ENCODE data around the gene ITPR1. TPM values are rescaled to one million over a fixed set of nuclear protein-coding genes. Genes with fewer than 3 reads are reported as not detected.

Gene ITPR1
- total RNA-seq, 4 donors from 2014 or later = 184 to 305 (median 218) TPM

DNA sequence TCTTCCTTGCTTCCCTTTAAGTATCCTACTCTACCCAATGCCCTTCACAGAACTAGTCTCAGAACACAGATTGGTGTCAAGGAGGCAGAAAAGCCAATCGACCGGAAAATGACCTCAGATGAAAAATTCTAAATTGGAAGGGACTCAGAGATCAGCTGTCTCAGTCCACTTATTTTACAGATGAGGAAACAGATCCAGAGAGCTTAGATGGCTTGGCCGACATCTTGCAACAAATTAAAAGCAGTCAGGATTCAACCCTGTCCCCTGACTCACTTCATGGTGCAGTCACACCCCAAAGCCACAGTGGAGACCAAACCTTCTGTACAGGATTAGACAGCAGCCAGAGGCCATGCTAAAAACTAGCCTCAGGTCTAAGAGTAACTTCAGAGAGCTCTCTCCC, 316.8 kb downstream of the ITPR1 start:
- H3K9me3 ChIP-seq = no peaks in the 10 kb centered on the region
- H3K4me3 ChIP-seq = no peak overlapping the region
- peak overlapping the region in 3 of 4 donors; percentile 20 to 22 (median 22) for H3K27ac ChIP-seq
- no peak for ATAC-seq
- TF ChIP-seq, protein P1, sequence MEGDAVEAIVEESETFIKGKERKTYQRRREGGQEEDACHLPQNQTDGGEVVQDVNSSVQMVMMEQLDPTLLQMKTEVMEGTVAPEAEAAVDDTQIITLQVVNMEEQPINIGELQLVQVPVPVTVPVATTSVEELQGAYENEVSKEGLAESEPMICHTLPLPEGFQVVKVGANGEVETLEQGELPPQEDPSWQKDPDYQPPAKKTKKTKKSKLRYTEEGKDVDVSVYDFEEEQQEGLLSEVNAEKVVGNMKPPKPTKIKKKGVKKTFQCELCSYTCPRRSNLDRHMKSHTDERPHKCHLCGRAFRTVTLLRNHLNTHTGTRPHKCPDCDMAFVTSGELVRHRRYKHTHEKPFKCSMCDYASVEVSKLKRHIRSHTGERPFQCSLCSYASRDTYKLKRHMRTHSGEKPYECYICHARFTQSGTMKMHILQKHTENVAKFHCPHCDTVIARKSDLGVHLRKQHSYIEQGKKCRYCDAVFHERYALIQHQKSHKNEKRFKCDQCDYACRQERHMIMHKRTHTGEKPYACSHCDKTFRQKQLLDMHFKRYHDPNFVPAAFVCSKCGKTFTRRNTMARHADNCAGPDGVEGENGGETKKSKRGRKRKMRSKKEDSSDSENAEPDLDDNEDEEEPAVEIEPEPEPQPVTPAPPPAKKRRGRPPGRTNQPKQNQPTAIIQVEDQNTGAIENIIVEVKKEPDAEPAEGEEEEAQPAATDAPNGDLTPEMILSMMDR (IDR thresholded peaks at IDR 0.05) = no peak
- TF ChIP-seq POLR2AphosphoS5 (IDR thresholded peaks at IDR 0.05) = no peak
- no peak for TF ChIP-seq POLR2A (IDR thresholded peaks at IDR 0.05)
- no peak for TF ChIP-seq EP300 (IDR thresholded peaks at IDR 0.05)
- H3K36me3 ChIP-seq = peaks cover 0 to 68% of the 10 kb centered on the region in 2 donors
- H3K4me1 ChIP-seq = peaks cover 2 to 52% (median 8%) of the 10 kb centered on the region in 3 donors
- 80 to 96% methylated on average over 3 of the region's 3 CpGs for WGBS, 2 donors (ENCODE audit: low coverage in 1 of 2)
- no peaks in the 10 kb centered on the region for H3K27me3 ChIP-seq

DNA sequence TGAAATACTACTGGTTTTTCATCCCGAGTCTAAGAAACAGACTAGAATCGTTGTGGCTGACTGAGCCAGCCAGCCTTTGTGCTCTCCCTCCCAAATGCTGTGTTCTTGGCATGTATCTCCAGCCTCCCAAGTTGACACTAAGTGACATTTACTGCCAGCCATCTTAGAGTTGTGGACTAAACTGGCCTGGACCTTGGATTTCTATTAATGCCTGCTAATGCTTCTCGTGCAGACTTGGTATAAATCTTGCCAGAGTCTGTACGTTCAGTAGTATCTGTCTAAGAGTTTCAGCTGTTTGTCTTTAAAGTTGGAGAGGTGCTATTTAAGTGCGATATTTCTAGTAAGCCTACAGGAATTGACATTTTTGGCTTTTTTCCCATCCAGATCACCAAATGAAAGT, 319.4 kb downstream of the ITPR1 start:
- H3K9me3 ChIP-seq = peaks cover 0 to 5% (median 0%) of the 10 kb centered on the region in 3 donors
- no peak for ATAC-seq
- 26 to 28% methylated on average over 5 of the region's 5 CpGs for WGBS, 2 donors (ENCODE audit: low coverage in 1 of 2)
- peaks cover 0 to 45% (median 8%) of the 10 kb centered on the region in 3 donors for H3K4me1 ChIP-seq
- H3K36me3 ChIP-seq = peaks cover 0 to 73% of the 10 kb centered on the region in 2 donors
- H3K27ac ChIP-seq = peak overlapping the region in 3 of 4 donors; percentile 9 to 61 (median 25)
- H3K4me3 ChIP-seq = no peak overlapping the region
- H3K27me3 ChIP-seq = no peaks in the 10 kb centered on the region
- peak; percentile 24 for TF ChIP-seq POLR2AphosphoS5 (IDR thresholded peaks at IDR 0.05)
- TF ChIP-seq EP300 (IDR thresholded peaks at IDR 0.05) = no peak

DNA sequence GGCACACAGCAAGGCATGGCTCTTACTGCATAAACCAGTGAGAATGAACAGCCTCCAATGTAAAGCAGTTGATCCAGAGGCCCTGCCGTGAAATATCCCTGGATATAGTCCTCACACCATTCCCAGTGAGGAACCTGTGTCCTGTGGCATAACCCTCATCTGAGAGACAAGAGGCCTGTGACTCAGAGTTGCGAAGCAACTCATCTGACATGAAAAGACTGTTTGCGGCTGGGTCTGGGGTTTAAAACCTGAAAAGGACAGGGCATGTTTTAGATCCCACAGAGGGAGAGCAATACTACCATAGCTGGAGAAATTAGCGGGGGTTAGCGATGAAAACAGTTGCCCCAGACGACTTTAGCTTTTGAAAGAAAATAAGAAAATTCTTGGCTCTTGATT, 320.8 kb downstream of the ITPR1 start:
- no peak for TF ChIP-seq EP300 (IDR thresholded peaks at IDR 0.05)
- no peak for TF ChIP-seq POLR2AphosphoS5 (IDR thresholded peaks at IDR 0.05)
- TF ChIP-seq, protein P1 (IDR thresholded peaks at IDR 0.05) = no peak
- no peak for TF ChIP-seq POLR2A (IDR thresholded peaks at IDR 0.05)
- H3K27me3 ChIP-seq = no peaks in the 10 kb centered on the region
- WGBS, 2 donors (ENCODE audit: low coverage in 1 of 2) = 84 to 100% methylated on average over 1 to 6 of the region's 6 CpGs
- peaks cover 0 to 73% of the 10 kb centered on the region in 2 donors for H3K36me3 ChIP-seq
- no peak overlapping the region for H3K4me3 ChIP-seq
- H3K9me3 ChIP-seq = peaks cover 0 to 5% (median 0%) of the 10 kb centered on the region in 3 donors
- H3K4me1 ChIP-seq = peaks cover 0 to 32% (median 8%) of the 10 kb centered on the region in 3 donors
- peak overlapping the region in 3 of 4 donors; percentile 12 to 61 (median 25) for H3K27ac ChIP-seq
- ATAC-seq = no peak

DNA sequence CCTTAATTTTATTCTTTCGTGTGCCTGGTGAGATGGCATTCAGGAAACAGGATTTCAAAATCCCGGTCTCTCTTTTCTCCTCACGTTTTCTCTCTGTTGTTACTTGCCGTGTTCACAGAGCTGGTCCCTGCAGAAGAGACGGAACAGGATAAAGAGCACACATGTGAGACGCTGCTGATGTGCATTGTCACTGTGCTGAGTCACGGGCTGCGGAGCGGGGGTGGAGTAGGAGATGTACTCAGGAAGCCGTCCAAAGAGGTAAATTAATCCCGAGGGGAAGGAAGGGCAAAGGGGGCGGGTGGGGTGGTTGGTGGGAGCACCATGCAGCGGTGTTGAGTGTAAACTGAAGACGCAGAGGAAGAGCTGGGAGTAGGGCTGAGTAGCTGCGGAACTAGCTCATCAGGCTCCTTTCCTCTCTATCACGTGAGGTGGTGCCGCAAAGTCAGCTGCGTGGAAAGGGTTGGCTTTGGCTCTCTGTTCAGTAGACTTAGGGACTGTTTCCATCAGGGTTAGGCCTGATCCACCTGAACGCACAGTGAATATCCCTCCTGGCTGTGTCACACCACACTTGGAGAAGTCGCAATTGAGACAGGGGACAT, 321.3 kb downstream of the ITPR1 start:
- peak; percentile 69 for ATAC-seq
- H3K4me3 ChIP-seq = no peak overlapping the region
- WGBS, 2 donors (ENCODE audit: low coverage in 1 of 2) = 64 to 79% methylated on average over 13 to 15 of the region's 20 CpGs
- peaks cover 0 to 5% (median 0%) of the 10 kb centered on the region in 3 donors for H3K9me3 ChIP-seq
- H3K27me3 ChIP-seq = no peaks in the 10 kb centered on the region
- H3K36me3 ChIP-seq = peaks cover 0 to 78% of the 10 kb centered on the region in 2 donors
- TF ChIP-seq, protein P1 (IDR thresholded peaks at IDR 0.05) = no peak
- no peak for TF ChIP-seq POLR2AphosphoS5 (IDR thresholded peaks at IDR 0.05)
- TF ChIP-seq EP300 (IDR thresholded peaks at IDR 0.05) = no peak
- TF ChIP-seq POLR2A (IDR thresholded peaks at IDR 0.05) = no peak
- peaks cover 0 to 31% (median 8%) of the 10 kb centered on the region in 3 donors for H3K4me1 ChIP-seq
- H3K27ac ChIP-seq = peak overlapping the region in 3 of 4 donors; percentile 46 to 61 (median 61)

DNA sequence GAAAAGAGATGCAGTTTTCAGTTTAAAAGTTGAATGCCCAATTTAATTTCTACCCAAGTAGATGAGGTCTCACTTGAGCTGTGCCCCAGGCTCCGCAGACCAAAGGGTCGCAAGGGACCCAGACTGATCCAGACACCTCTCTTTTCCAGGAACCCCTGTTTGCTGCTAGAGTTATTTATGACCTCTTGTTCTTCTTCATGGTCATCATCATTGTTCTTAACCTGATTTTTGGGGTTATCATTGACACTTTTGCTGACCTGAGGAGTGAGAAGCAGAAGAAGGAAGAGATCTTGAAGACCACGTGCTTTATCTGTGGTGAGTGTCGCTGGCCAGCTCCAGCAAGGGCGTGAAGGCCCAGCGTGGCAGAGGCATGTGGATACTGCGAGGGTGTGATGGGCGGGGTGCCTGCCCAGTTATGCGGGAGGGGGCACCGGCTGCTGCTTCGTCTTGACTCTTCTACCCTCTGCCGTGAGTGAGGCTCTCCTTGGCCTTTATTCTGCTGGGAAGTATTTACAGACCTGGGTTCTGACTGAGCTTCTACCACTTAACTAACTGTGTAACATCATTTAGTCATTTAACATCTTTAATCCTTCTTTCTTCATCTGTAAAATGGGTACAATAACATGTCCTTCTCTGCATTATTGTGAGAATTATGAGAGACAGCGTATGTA, 321.9 kb downstream of the ITPR1 start:
- Histone ChIP-seq H3K36me3 (peaks cover 0 to 80% of the 10 kb centered on the region in 2 donors), H3K27me3 (no peaks in the 10 kb centered on the region), H3K9me3 (peaks cover 0 to 5% (median 0%) of the 10 kb centered on the region in 3 donors), H3K4me1 (peaks cover 0 to 27% (median 8%) of the 10 kb centered on the region in 3 donors), H3K27ac (peak overlapping the region in 3 of 4 donors; percentile 46 to 61 (median 61)), H3K4me3 (no peak overlapping the region)
- TF ChIP-seq POLR2A (IDR thresholded peaks at IDR 0.05) = no peak
- WGBS, 2 donors (ENCODE audit: low coverage in 1 of 2) = 87 to 95% methylated on average over 10 to 12 of the region's 13 CpGs
- ATAC-seq = no peak

Measured in gastroesophageal sphincter (tissue), 4 donors.